DND-41 (cell line): Measurements from ENCODE around the gene OBSCN.

Experiments
- EZH2 ChIP-seq: IDR thresholded peaks from 3 replicates; pipeline ENCODE4 v1.6.1; 2012; ENCODE audit warnings: borderline replicate concordance, low read depth, mild to moderate bottlenecking, moderate library complexity, low read length, inconsistent platforms; ENCODE audit not compliant: severe bottlenecking
- TF ChIP-seq, protein P1 (sequence below): IDR thresholded peaks from 2 replicates; pipeline ENCODE4 v1.5.1; 2012; ENCODE audit warnings: borderline replicate concordance, low read length, moderate library complexity, mild to moderate bottlenecking; ENCODE audit not compliant: poor library complexity, severe bottlenecking; ENCODE audit errors: extremely low read depth

DNA sequence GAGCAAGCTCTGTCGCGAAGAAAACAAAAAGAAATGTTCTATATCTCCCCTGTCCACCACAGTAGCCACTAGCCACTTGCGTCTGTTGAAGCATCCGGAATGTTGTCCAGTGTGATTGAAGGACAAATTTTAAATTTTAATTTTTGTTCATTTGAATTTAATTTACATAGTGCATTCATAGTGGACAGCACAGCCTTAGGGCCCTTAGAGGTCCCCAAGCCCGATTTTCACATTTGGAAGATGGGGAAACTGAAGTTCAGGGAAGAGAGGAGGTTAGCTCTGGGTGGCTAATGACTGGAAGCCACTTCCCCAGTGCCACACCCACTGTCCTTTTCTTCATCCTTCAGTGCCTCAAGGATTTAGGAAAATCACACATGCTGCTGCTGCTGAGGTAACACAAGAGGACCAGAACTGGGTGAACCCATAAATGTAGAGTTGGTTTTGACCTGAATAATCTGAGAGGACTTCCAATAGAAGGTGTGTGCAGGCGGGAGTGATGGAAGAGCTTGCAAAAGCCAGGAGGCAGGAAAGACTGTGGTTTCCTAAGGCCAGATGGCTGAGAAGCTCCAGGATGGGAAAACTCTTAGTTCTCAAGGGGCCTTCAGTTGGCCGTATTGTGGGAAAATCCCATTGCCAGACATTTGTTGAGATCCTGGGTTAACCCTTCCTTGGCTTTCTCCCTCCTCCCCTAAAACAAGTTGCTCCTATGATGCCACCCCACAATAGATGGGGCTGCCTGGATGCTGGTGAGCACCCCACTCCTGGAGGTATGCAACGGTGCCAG lies 149.2 kb downstream of the OBSCN start:
- TF ChIP-seq, protein P1, sequence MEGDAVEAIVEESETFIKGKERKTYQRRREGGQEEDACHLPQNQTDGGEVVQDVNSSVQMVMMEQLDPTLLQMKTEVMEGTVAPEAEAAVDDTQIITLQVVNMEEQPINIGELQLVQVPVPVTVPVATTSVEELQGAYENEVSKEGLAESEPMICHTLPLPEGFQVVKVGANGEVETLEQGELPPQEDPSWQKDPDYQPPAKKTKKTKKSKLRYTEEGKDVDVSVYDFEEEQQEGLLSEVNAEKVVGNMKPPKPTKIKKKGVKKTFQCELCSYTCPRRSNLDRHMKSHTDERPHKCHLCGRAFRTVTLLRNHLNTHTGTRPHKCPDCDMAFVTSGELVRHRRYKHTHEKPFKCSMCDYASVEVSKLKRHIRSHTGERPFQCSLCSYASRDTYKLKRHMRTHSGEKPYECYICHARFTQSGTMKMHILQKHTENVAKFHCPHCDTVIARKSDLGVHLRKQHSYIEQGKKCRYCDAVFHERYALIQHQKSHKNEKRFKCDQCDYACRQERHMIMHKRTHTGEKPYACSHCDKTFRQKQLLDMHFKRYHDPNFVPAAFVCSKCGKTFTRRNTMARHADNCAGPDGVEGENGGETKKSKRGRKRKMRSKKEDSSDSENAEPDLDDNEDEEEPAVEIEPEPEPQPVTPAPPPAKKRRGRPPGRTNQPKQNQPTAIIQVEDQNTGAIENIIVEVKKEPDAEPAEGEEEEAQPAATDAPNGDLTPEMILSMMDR, result no peak
- no peak for TF ChIP-seq EZH2
